IPS-18c (cell line): ENCODE results near the gene TAF1D.
A peak's percentile ranks its signal among the peaks of the same experiment; 100 is the strongest.
"Not testable (repeated sequence)": the region's sequence is repeated elsewhere in the genome, so short reads cannot be mapped to it uniquely, and the experiment has no call there.

ENCODE experiments used
- H3K4me3 ChIP-seq: 2 replicates; pipeline ENCODE4 v1.7.0; 2013; ENCODE audit warnings: low read depth, mild to moderate bottlenecking, low read length, moderate library complexity; ENCODE audit not compliant: insufficient read depth
- H3K9me3 ChIP-seq: one replicate; pipeline ENCODE4 v1.6.1; 2013; ENCODE audit warnings: mild to moderate bottlenecking, low read length, moderate library complexity; ENCODE audit not compliant: control insufficient read depth, insufficient read depth

Gene TAF1D

DNA sequence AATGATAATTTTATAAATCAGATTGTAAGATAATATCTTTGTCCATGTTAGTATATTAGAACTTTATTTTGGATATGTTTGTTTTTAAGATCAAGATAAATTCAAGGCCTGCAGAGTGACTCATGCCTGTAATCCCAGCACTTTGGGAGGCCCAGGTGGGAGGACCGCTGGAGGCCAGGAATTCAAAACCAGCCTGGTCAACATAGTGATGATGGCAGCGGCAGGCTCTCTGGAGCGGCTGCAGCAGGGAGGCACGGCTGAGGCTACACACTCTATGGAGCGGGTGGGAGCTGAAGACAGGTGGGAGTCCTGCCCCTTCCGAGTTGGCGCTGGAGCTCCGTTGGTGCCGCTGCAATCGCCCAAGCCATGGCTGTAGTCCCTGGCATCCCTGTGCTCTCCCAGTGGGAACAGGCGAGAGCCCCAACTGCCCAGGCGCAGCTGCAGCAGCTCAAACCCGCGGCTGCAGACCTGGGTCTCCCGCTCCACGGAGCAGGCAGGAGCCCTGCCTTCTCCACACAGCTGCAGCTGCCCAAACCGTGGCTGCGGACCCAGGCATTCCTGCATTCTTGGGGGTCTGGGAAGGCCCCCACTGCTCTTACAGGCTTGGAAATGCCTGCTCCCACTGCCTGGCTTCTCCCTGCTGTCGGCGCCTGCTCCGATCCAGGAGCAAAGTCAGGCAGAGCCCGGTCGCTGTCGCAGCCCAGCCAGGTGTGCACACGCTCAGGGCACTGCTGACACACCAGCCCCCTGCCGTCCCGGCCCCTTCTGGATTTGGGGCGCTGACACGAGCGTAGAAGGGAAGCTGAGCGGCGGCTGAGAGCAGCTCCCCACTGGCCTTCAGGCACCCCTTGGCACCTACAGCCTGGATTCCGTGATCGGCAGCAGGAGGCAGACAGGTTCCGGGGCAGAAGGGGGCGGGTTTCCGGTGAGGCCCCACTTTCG lies 16.9 kb upstream of the TAF1D start:
- Histone ChIP-seq H3K4me3 (no peak overlapping the region), H3K9me3 (no peaks in the 10 kb centered on the region)

GRCh38 chr11:93757301-93757700 lies 16.0 kb upstream of the TAF1D start:
- no peaks in the 10 kb centered on the region for H3K9me3 ChIP-seq
- H3K4me3 ChIP-seq = no peak overlapping the region

GRCh38 chr11:93756748-93757147 lies 15.5 kb upstream of the TAF1D start:
- Histone ChIP-seq H3K4me3 (no peak overlapping the region), H3K9me3 (no peaks in the 10 kb centered on the region)

GRCh38 chr11:93753241-93753640 lies 11.9 kb upstream of the TAF1D start:
- H3K4me3 ChIP-seq = no peak overlapping the region

DNA sequence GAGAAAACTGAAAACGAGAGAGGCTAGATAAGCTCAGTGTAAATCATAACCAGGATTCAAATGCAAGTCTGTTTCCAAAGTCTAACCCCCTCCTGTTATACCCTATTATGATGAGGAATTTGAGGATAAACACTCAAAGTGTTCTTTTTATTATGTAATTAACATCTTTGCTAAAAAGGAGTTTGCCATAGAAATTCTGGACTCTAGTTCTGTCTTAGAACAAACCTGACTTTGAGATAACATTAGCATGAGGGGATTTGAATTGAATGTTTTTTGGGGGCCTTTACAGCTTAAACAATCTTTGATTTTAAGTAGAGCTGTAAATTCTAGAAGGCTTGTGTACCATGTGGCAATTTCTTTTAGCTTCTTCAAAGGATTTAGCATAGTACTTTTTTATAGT lies 9.7 kb upstream of the TAF1D start:
- Histone ChIP-seq H3K4me3 (no peak overlapping the region), H3K9me3 (no peaks in the 10 kb centered on the region)

More at GRCh38 chr11:93753241-93753640, 11.9 kb upstream of the TAF1D start:
- H3K9me3 ChIP-seq = no peaks in the 10 kb centered on the region

DNA sequence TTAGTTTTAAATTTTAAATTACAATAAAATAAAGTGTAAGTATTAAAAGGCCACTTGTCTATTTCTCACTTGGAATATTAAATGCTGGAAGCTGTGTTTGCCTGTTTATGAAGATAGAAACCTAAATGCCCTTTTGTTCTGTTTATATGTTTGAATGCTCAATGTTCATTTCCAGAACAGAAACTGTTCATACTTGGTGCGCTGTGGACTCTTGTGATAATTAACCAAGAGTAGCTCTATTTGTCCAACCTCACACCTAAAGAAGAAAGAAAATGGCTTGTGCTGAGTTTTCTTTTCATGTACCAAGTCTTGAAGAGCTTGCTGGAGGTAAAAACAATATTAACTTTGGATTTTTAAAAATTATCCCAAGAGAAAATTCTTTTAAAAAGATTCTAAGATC lies 5.8 kb upstream of the TAF1D start:
- H3K4me3 ChIP-seq = no peak overlapping the region
- no peaks in the 10 kb centered on the region for H3K9me3 ChIP-seq

DNA sequence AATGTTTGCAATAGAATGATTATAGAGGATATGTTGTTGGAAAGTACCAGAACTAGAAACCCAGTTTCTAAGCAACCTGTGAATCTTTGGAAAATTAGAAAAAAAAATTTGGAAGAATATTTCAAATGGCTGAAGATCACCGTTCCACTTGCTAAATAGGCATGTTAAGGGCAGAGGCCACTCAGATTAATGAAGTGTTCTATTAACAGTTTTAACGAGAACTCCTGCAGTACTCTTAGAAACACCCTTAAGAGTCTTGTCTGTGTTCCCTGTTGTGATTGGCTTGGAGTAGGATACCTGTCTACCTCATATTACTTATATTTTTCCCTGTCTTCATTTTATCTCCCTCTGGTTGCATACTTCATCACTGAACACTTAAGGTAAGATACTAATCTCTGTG lies 4.8 kb upstream of the TAF1D start:
- H3K4me3 ChIP-seq = no peak overlapping the region
- H3K9me3 ChIP-seq = no peaks in the 10 kb centered on the region

DNA sequence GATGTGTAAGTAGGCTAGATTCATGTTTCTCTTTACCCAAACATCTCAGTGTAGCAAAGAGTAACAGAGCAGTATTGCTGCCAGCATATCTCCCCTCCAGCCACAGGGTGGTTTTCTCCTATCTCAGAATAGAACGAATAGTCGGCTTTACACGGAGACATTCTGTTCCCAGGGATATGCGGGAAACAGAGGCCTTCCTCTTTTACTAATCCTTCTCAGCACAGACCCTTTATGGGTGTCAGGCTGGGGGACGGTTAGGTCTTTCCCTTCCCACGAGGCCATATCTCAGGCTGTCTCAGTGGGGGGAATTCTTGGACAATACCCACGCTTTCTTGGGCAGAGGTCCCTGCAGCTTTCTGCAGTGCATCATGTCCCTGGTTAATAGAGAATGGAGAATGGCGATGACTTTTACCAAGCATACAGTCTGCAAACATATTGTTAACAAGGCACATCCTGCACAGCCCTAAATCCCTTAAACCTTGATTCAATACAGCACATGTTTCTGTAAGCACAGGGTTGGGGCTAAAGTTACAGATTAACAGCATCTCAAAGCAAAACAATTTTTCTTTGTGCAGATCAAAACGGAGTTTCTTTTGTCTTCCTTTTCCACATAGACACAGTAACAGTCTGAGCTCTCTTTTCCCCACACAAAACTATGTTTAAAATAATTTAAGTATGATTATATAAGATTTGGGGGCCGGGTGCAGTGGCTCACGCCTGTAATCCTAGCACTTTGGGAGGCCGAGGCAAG lies 3.9 kb upstream of the TAF1D start:
- not testable (repeated sequence) for H3K4me3 ChIP-seq, H3K9me3 ChIP-seq

DNA sequence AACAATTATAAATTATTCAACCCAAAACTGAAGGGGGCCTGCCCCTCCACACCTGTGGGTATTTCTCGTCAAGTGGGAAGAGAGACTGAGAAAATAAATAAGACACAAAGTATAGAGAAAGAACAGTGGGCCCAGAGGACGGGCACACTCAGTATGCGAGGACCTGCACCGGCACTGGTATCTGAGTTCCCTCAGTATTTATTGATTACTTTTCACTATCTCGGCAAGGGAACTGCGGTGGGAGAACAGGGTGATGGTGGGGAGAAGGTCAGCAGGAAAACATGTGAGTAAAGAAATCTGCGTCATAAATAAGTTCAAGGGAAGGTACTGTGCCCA lies 3.3 kb upstream of the TAF1D start:
- no peaks in the 10 kb centered on the region for H3K9me3 ChIP-seq
- no peak overlapping the region for H3K4me3 ChIP-seq

- no peaks in the 10 kb centered on the region for H3K9me3 ChIP-seq
- no peak overlapping the region for H3K4me3 ChIP-seq
Measured at GRCh38 chr11:93743291-93743690, 2.0 kb upstream of the TAF1D start.

DNA sequence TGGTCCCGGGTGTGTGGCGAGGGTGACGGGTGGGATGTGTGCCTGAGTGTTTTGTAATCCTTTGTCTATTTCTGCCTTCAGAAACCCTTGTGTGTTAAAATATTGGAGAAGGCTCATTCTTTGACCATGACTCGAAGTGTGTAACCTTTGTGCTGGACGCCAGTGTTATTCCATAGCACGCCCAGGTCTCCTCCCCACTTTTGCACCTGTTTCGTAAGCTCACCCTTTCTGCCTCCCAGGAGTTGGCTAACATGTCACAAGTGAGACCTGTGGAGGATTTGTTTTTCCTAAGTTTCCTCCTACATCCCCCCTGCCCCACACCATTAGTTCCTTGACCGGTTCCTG lies 559 bp upstream of the TAF1D start:
- no peaks in the 10 kb centered on the region for H3K9me3 ChIP-seq
- H3K4me3 ChIP-seq = peak overlapping the region; percentile 95

DNA sequence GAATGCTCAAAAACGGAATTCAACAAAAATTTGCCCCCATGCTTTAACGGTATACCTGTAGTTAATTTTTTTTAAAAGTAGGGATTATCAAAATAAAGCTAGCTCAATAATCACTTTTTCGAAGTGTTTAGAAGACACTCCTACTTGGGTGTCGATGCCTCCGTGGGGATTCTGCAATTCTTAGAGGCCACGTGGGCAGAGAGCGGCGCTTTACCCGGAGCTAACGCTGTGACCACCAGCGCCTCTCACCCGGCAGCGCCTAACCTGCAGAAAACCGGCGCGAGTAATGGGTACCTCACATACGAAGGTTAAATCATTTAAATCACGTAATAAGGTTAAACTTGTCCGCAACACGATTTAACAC lies 583 bp downstream of the TAF1D start:
- Histone ChIP-seq H3K4me3 (peak overlapping the region; percentile 95), H3K9me3 (no peaks in the 10 kb centered on the region)

DNA sequence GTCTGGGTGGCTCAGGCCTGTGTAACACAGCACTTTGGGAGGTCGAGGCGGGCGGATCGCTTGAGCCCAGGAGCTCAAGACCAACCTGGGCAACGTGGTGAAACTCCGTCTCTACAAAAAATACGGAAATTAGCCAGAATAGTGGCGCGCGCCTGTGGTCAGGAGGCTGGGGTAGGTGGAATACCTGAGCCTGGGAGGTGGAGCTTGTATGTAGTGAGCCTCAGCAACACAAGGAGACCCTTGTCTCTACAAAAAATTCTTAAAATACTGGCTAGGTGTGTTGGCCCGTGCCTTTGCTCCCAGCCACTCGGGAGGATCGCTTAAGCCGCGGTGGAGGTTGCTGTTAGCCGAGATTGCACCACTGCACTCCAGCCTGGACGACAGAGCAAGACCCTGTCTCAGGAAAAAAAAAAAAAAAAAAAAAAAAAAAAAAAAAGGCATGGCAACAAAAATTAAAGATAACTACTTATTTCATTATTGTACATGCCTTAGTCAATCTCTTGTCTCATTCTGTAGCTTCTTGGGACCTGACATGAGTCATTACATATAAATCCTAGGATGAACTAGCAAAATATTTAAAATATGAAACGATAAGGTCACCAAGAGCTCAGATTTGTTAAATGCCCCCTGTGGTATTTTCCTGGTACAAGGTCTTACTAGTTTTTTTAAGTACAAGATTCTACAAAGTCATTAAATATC lies 1.1 kb downstream of the TAF1D start:
- Histone ChIP-seq H3K4me3 (peak overlapping the region; percentile 95), H3K9me3 (no peaks in the 10 kb centered on the region)

DNA sequence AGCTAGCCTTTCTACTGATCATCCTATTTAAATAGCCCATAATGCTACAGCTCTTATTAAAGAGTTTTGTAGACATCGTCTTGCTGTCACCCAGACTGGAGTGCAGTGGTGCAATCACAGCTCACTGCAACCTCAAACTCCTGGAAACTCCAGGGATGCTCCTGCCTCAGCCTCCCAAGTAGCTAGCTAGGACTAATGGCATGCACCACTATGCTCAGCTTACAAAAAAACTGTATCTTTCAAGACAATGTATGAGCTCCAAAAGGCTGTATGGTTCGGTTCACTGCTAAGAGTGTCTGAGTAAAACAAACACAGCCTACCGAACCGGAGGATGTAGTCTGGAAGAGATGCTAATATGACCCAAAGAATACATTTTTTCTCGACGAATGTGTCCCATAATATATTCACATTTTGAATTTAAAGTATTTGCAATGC lies 2.6 kb downstream of the TAF1D start:
- peak overlapping the region; percentile 26 for H3K4me3 ChIP-seq
- no peaks in the 10 kb centered on the region for H3K9me3 ChIP-seq

GRCh38 chr11:93737904-93738612 lies 3.2 kb downstream of the TAF1D start:
- Histone ChIP-seq H3K4me3 (0 out of 2 replicates have a peak overlapping the region, but pooled peaks have one; percentile 26), H3K9me3 (no peaks in the 10 kb centered on the region)

GRCh38 chr11:93736129-93736528 lies 5.2 kb downstream of the TAF1D start:
- H3K4me3 ChIP-seq = no peak overlapping the region
- no peaks in the 10 kb centered on the region for H3K9me3 ChIP-seq

- Histone ChIP-seq H3K9me3 (no peaks in the 10 kb centered on the region), H3K4me3 (no peak overlapping the region)
Measured at GRCh38 chr11:93735627-93736026, 5.7 kb downstream of the TAF1D start.
